HG03135 (cell line): ENCODE results near the gene GOLGA8T.
"Not testable (repeated sequence)": the region's sequence is repeated elsewhere in the genome, so short reads cannot be mapped to it uniquely, and the experiment has no call there.

Source experiments
- ATAC-seq: cut with Tn5 transposase; IDR thresholded peaks from one replicate; pipeline ENCODE4 v1.9.1; 2021; ENCODE audit warnings: mild to moderate bottlenecking, moderate library complexity; ENCODE audit not compliant: unreplicated experiment

The GOLGA8T gene

DNA sequence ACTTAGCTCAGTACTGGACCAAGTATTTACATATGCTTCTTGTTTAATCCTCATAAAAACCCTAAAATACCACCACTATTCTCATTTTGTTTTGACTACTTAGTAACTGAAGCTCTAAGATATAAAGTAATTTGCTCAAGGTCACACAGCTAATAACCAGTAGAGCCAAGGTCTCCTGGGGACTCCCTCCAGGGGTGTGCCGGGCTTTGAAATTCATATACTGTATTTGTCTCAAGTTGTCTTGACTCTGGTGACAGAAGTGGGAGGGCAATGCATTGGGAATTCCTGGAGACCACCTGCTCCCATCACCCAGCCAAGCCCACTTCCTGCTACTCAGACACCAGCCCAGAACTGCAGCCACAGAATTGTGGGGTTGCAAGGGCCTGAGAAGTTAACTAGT lies 54.9 kb downstream of the GOLGA8T start:
- not testable (repeated sequence) for ATAC-seq

DNA sequence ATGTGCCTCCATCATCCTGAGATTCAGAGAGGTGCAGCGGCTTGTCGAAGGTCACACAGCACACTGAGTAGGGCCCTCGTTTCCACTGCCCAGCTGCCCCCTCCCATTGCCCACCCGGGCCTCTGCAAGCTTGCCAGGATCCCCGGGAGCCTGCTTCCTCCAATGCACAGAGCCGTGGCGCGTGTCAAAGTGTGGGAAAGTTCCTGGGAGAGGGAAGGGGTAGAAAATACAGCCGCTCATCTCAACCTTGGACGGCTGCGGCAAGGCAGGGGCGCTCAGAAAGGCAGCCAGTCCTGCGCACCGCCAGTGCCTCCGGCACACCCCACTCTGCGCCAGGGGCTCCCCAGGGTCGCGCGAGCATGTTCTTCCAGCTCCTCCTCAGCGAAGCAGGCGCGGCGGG lies 56.3 kb downstream of the GOLGA8T start:
- not testable (repeated sequence) for ATAC-seq

DNA sequence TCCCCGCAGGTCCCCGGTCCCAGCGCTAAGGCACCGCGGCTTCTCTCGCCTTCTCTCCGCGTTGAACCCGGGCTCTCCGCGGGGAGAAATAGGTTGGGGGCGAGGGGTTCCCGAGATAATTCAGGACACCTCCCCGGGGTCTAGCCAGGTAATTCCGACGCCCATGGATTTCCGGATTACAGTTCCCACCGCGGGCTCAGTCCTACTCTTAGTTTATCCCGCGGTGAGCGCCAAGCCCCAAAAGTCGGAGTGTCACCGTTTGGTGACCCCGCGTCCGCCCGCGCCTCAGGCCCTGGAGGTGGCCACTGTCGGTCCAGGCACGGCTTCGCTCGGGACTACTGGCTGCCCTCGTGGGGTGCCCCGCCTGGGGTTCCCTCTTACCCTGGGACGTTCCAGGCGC lies 56.8 kb downstream of the GOLGA8T start:
- not testable (repeated sequence) for ATAC-seq

DNA sequence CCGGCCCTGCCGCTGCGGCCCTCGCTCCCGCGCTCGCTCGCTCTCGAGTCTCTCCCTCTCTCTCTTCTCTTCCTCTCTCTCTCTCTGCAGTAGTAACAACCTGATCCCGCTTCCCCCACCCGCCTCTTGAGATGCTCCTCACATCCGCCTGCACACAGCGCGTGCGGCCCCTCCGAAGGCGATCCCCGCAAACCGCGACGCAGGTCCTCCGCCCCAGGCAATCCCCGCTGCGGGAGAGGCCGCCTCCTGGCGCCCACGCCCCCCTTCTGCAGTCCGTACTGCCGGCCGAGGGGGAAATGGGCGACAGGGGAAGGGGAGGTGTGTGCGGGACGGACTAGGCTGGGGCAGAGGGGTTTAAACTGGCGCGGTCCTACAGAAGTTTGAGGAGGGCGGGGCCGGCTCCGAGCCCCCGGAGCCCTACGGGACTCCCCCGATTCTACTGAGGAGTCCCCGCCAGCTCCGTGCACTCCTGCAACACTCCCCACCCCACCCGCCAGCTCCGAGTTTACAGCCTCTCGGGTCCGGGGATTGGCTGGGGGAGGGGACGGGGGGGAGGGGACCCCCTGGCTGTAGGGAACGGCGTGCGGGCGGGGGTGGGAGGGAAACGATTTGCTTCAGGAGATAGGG lies 57.4 kb downstream of the GOLGA8T start:
- not testable (repeated sequence) for ATAC-seq

DNA sequence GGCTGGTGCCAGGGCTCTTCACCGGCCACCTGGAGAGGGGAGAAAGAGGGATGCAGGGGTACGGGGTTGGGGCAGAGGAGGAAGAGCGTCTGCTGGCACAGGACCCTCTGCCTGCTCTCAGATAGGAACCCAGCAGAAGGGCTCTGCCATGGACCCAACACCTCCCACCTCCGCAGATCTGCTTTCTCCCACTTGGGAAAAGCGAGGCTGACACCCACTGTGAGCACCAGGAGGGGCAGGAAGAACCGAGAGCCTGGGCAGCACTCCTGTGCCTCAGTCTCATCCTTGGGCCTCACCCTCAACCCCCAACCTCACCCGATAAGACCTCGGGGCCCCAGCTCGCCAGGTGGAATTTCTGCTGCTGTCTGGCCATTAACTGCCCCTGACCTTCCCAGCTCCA lies 58.0 kb downstream of the GOLGA8T start:
- not testable (repeated sequence) for ATAC-seq
